Peyer's patch (tissue), 4 donors: ENCODE results near the gene UBE3C.

Source experiments
- POLR2A ChIP-seq, 2 donors: fragments of 450-650 bp; IDR thresholded peaks; one replicate each; pipeline ENCODE4 v1.5.1; 2017; ENCODE audit warnings: antibody characterized with exemption in 2 of 2, mild to moderate bottlenecking in 2 of 2, moderate library complexity in 2 of 2
- TF ChIP-seq, protein P1 (sequence below), 6 experiments: fragments of 450-650 bp in 4 of 6; fragments of 200-600 bp in 2 of 6; sonication (generic) in 1 of 6; IDR thresholded peaks; one replicate each; pipeline ENCODE4 v1.5.1; 2017 to 2019; ENCODE audit warnings: antibody characterized with exemption in 6 of 6, mild to moderate bottlenecking in 3 of 6, moderate library complexity in 1 of 6

DNA sequence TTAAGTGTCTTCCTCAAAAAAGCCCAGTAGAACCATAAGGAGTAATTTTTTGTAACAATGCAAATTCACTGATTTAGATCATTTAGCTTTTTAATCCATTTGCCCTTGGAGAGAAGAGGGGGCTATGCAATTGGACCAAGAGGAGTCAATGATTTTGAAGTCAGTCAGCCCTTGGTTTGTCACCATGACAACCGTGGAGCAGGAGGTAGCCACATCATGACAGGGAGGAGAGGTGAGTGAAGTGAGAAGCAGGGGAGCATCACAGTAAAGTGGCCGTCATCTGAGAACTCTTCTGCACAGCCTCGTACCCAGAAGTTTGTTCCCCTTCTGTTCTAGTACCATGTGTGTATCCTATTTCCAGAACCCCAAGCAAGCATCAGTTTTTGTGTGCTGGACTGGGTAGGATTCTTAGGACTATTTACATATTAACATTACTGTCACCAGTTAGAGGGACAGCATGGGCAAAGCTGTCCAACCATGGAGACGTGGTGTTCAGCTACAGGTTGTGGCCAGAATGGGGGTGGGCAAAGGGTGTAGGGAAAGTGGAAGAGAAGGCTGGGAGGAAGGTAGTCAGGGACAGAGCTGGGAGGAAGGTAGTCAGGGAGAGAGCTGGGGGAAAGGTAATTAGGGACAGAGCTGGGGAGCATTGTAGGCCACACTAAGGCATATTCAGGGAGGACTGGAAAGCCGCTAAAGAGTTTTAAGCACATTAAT is 13.1 kb downstream of the UBE3C start:
- TF ChIP-seq, protein P1, sequence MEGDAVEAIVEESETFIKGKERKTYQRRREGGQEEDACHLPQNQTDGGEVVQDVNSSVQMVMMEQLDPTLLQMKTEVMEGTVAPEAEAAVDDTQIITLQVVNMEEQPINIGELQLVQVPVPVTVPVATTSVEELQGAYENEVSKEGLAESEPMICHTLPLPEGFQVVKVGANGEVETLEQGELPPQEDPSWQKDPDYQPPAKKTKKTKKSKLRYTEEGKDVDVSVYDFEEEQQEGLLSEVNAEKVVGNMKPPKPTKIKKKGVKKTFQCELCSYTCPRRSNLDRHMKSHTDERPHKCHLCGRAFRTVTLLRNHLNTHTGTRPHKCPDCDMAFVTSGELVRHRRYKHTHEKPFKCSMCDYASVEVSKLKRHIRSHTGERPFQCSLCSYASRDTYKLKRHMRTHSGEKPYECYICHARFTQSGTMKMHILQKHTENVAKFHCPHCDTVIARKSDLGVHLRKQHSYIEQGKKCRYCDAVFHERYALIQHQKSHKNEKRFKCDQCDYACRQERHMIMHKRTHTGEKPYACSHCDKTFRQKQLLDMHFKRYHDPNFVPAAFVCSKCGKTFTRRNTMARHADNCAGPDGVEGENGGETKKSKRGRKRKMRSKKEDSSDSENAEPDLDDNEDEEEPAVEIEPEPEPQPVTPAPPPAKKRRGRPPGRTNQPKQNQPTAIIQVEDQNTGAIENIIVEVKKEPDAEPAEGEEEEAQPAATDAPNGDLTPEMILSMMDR (IDR thresholded peaks at IDR 0.05): no peak
- no peak for TF ChIP-seq POLR2A (IDR thresholded peaks at IDR 0.05)
